Activated T-helper 17 cell treated with anti-CD3 and anti-CD28 coated beads, Interleukin-2, amount 50 U/mL, for 72 hours (primary cell): ENCODE measurements around the gene TMPRSS11A. TPM values are rescaled to one million over a fixed set of nuclear protein-coding genes. Genes with fewer than 3 reads are reported as not detected.

Experiments used
- ATAC-seq: fragments of 150-1000 bp; cut with Tn5 transposase; replicated peaks from 2 replicates; pipeline ENCODE4 v1.10.0; 2021; ENCODE audit warnings: mild to moderate bottlenecking, moderate library complexity
- H3K27ac Mint-ChIP-seq: one replicate; pipeline ENCODE4 v1.8.0; 2022; ENCODE audit warnings: mixed read lengths
- H3K27me3 Mint-ChIP-seq: one replicate; pipeline ENCODE4 v1.8.0; 2022; ENCODE audit warnings: mixed read lengths
- H3K36me3 Mint-ChIP-seq: one replicate; pipeline ENCODE4 v1.8.0; 2022; ENCODE audit warnings: low read depth, mild to moderate bottlenecking, mixed read lengths
- H3K4me1 Mint-ChIP-seq: one replicate; pipeline ENCODE4 v1.8.0; 2022; ENCODE audit warnings: mixed read lengths
- H3K4me3 Mint-ChIP-seq: one replicate; pipeline ENCODE4 v1.8.0; 2022; ENCODE audit warnings: mild to moderate bottlenecking, mixed read lengths
- H3K9me3 Mint-ChIP-seq: one replicate; pipeline ENCODE4 v1.8.0; 2022; ENCODE audit warnings: mixed read lengths
- total RNA-seq, 2 donors: library from RNA; stranded (reverse); gene quantifications; one replicate each; pipeline ENCODE4 v1.2.3, GENCODE V29; 2022

TMPRSS11A gene
- total RNA-seq, 2 donors from 2014 or later, result not detected

GRCh38 chr4:67931256-67931655 lies 32.0 kb downstream of the TMPRSS11A start:
- no peaks in the 10 kb centered on the region for H3K36me3 Mint-ChIP-seq
- H3K27ac Mint-ChIP-seq, result no peak overlapping the region
- ATAC-seq, result no peak
- H3K4me1 Mint-ChIP-seq, result no peaks in the 10 kb centered on the region
- H3K27me3 Mint-ChIP-seq, result peaks cover 3% of the 10 kb centered on the region
- H3K9me3 Mint-ChIP-seq, result no peaks in the 10 kb centered on the region
- no peak overlapping the region for H3K4me3 Mint-ChIP-seq

GRCh38 chr4:67929426-67929825 lies 33.9 kb downstream of the TMPRSS11A start:
- Mint-ChIP-seq H3K4me1 (no peaks in the 10 kb centered on the region), H3K9me3 (no peaks in the 10 kb centered on the region), H3K36me3 (no peaks in the 10 kb centered on the region), H3K4me3 (no peak overlapping the region), H3K27me3 (peaks cover 3% of the 10 kb centered on the region), H3K27ac (no peak overlapping the region)
- ATAC-seq, result no peak

GRCh38 chr4:67928546-67928945 lies 34.7 kb downstream of the TMPRSS11A start:
- ATAC-seq, result no peak
- H3K4me3 Mint-ChIP-seq, result no peak overlapping the region
- no peaks in the 10 kb centered on the region for H3K36me3 Mint-ChIP-seq
- H3K27me3 Mint-ChIP-seq, result peaks cover 3% of the 10 kb centered on the region
- H3K4me1 Mint-ChIP-seq, result no peaks in the 10 kb centered on the region
- no peak overlapping the region for H3K27ac Mint-ChIP-seq
- H3K9me3 Mint-ChIP-seq, result no peaks in the 10 kb centered on the region

GRCh38 chr4:67927251-67927650 lies 36.0 kb downstream of the TMPRSS11A start:
- no peak for ATAC-seq
- peaks cover 3% of the 10 kb centered on the region for H3K27me3 Mint-ChIP-seq
- H3K4me1 Mint-ChIP-seq, result no peaks in the 10 kb centered on the region
- H3K4me3 Mint-ChIP-seq, result no peak overlapping the region
- H3K9me3 Mint-ChIP-seq, result no peaks in the 10 kb centered on the region
- H3K36me3 Mint-ChIP-seq, result no peaks in the 10 kb centered on the region
- H3K27ac Mint-ChIP-seq, result no peak overlapping the region

- ATAC-seq, result no peak
- no peak overlapping the region for H3K27ac Mint-ChIP-seq
- no peaks in the 10 kb centered on the region for H3K36me3 Mint-ChIP-seq
- H3K4me1 Mint-ChIP-seq, result no peaks in the 10 kb centered on the region
- no peak overlapping the region for H3K4me3 Mint-ChIP-seq
- peaks cover 3% of the 10 kb centered on the region for H3K27me3 Mint-ChIP-seq
- H3K9me3 Mint-ChIP-seq, result no peaks in the 10 kb centered on the region
These were observed 36.8 kb downstream of the TMPRSS11A start for GRCh38 chr4:67926485-67926884.

- H3K27ac Mint-ChIP-seq, result no peak overlapping the region
- H3K4me3 Mint-ChIP-seq, result no peak overlapping the region
These were observed 40.6 kb downstream of the TMPRSS11A start for GRCh38 chr4:67922697-67923096.

GRCh38 chr4:67918428-67918827 lies 44.9 kb downstream of the TMPRSS11A start:
- ATAC-seq, result no peak
- Mint-ChIP-seq H3K4me3 (no peak overlapping the region), H3K4me1 (no peaks in the 10 kb centered on the region), H3K36me3 (no peaks in the 10 kb centered on the region), H3K27me3 (peaks cover 11% of the 10 kb centered on the region), H3K27ac (no peak overlapping the region), H3K9me3 (no peaks in the 10 kb centered on the region)

More at GRCh38 chr4:67922697-67923096, 40.6 kb downstream of the TMPRSS11A start:
- peaks cover 5% of the 10 kb centered on the region for H3K27me3 Mint-ChIP-seq
- H3K36me3 Mint-ChIP-seq, result no peaks in the 10 kb centered on the region
- no peak for ATAC-seq
- H3K4me1 Mint-ChIP-seq, result no peaks in the 10 kb centered on the region
- no peaks in the 10 kb centered on the region for H3K9me3 Mint-ChIP-seq

GRCh38 chr4:67915400-67915966 lies 47.8 kb downstream of the TMPRSS11A start:
- no peaks in the 10 kb centered on the region for H3K4me1 Mint-ChIP-seq
- no peaks in the 10 kb centered on the region for H3K36me3 Mint-ChIP-seq
- no peak overlapping the region for H3K27ac Mint-ChIP-seq
- no peak overlapping the region for H3K4me3 Mint-ChIP-seq
- no peak for ATAC-seq
- no peaks in the 10 kb centered on the region for H3K9me3 Mint-ChIP-seq
- peaks cover 15% of the 10 kb centered on the region for H3K27me3 Mint-ChIP-seq

- H3K4me3 Mint-ChIP-seq, result no peak overlapping the region
- peaks cover 10% of the 10 kb centered on the region for H3K27me3 Mint-ChIP-seq
- H3K9me3 Mint-ChIP-seq, result no peaks in the 10 kb centered on the region
- H3K36me3 Mint-ChIP-seq, result no peaks in the 10 kb centered on the region
- H3K27ac Mint-ChIP-seq, result no peak overlapping the region
- no peak for ATAC-seq
- H3K4me1 Mint-ChIP-seq, result no peaks in the 10 kb centered on the region
These were observed 51.2 kb downstream of the TMPRSS11A start for GRCh38 chr4:67912080-67912479.

- Mint-ChIP-seq H3K4me3 (no peak overlapping the region), H3K27me3 (peaks cover 10% of the 10 kb centered on the region), H3K4me1 (no peaks in the 10 kb centered on the region), H3K36me3 (no peaks in the 10 kb centered on the region), H3K9me3 (no peaks in the 10 kb centered on the region), H3K27ac (no peak overlapping the region)
- ATAC-seq, result no peak
These were observed 51.7 kb downstream of the TMPRSS11A start for GRCh38 chr4:67911638-67912037.

- Mint-ChIP-seq H3K9me3 (peaks cover 2% of the 10 kb centered on the region), H3K36me3 (no peaks in the 10 kb centered on the region), H3K27me3 (peaks cover 11% of the 10 kb centered on the region), H3K4me3 (no peak overlapping the region), H3K4me1 (no peaks in the 10 kb centered on the region), H3K27ac (no peak overlapping the region)
- ATAC-seq, result no peak
These were observed 52.2 kb downstream of the TMPRSS11A start for GRCh38 chr4:67911141-67911540.

GRCh38 chr4:67910585-67910905 lies 52.7 kb downstream of the TMPRSS11A start:
- no peak for ATAC-seq
- no peaks in the 10 kb centered on the region for H3K4me1 Mint-ChIP-seq
- no peak overlapping the region for H3K4me3 Mint-ChIP-seq
- H3K36me3 Mint-ChIP-seq, result no peaks in the 10 kb centered on the region
- peaks cover 7% of the 10 kb centered on the region for H3K9me3 Mint-ChIP-seq
- H3K27me3 Mint-ChIP-seq, result peaks cover 14% of the 10 kb centered on the region
- no peak overlapping the region for H3K27ac Mint-ChIP-seq

- Mint-ChIP-seq H3K4me1 (no peaks in the 10 kb centered on the region), H3K27me3 (peaks cover 16% of the 10 kb centered on the region), H3K27ac (no peak overlapping the region), H3K9me3 (peaks cover 7% of the 10 kb centered on the region), H3K36me3 (no peaks in the 10 kb centered on the region), H3K4me3 (no peak overlapping the region)
- no peak for ATAC-seq
These were observed 53.2 kb downstream of the TMPRSS11A start for GRCh38 chr4:67909905-67910584.

GRCh38 chr4:67907650-67908049 lies 55.6 kb downstream of the TMPRSS11A start:
- no peak for ATAC-seq
- Mint-ChIP-seq H3K9me3 (peaks cover 7% of the 10 kb centered on the region), H3K27ac (no peak overlapping the region), H3K36me3 (no peaks in the 10 kb centered on the region), H3K27me3 (peaks cover 9% of the 10 kb centered on the region), H3K4me1 (no peaks in the 10 kb centered on the region), H3K4me3 (no peak overlapping the region)

- no peaks in the 10 kb centered on the region for H3K4me1 Mint-ChIP-seq
- no peak overlapping the region for H3K4me3 Mint-ChIP-seq
- H3K27me3 Mint-ChIP-seq, result no peaks in the 10 kb centered on the region
- no peaks in the 10 kb centered on the region for H3K36me3 Mint-ChIP-seq
- H3K27ac Mint-ChIP-seq, result no peak overlapping the region
- ATAC-seq, result no peak
- no peaks in the 10 kb centered on the region for H3K9me3 Mint-ChIP-seq
These were observed 64.2 kb downstream of the TMPRSS11A start for GRCh38 chr4:67899096-67899495.
